Heart right ventricle (tissue), 16 donors: ENCODE results near the gene FGF12. TPM values are rescaled to one million over a fixed set of nuclear protein-coding genes. Genes with fewer than 3 reads are reported as not detected.
A peak's percentile ranks its signal among the peaks of the same experiment; 100 is the strongest.

Experiments
- ATAC-seq, 8 donors: fragments of 200-7000 bp; cut with Tn5 transposase; one replicate each; pipeline ENCODE4 v1.9.1; 2020; ENCODE audit warnings: mild to moderate bottlenecking in 8 of 8, moderate library complexity in 8 of 8, moderate number of reproducible peaks in 1 of 8
- DNase-seq, 2 donors: peaks; one replicate each; pipeline ENCODE4 v3.0.0-alpha.2; 2020
- H3K27ac ChIP-seq, 10 donors: fragments of 200-600 bp; sonication (generic) in 2 of 10; one replicate each; pipeline versions ENCODE4 v1.5.0 to v1.8.0; 2020 to 2022; ENCODE audit warnings: mild to moderate bottlenecking in 3 of 10
- H3K27me3 ChIP-seq, 7 donors: fragments of 200-600 bp; one replicate each; pipeline ENCODE4 v1.8.0; 2021 to 2022; ENCODE audit warnings: mild to moderate bottlenecking in 2 of 7
- H3K36me3 ChIP-seq, 9 donors: fragments of 200-600 bp; sonication (generic) in 1 of 9; one replicate each; pipeline versions ENCODE4 v1.5.0 to v1.8.0; 2020 to 2022; ENCODE audit warnings: mild to moderate bottlenecking in 2 of 9
- H3K4me1 ChIP-seq, 9 donors: fragments of 200-600 bp; sonication (generic) in 1 of 9; one replicate each; pipeline versions ENCODE4 v1.5.0 to v1.8.0; 2020 to 2022; ENCODE audit warnings: mild to moderate bottlenecking in 4 of 9
- H3K4me3 ChIP-seq, 10 donors: fragments of 200-600 bp; sonication (generic) in 2 of 10; one replicate each; pipeline versions ENCODE4 v1.5.0 to v1.8.0; 2020 to 2022; ENCODE audit warnings: mild to moderate bottlenecking in 7 of 10, moderate library complexity in 2 of 10
- H3K9me3 ChIP-seq, 11 donors: fragments of 200-600 bp in 10 of 11; sonication (generic) in 2 of 11; one replicate each; pipeline versions ENCODE4 v1.5.0 to v1.8.0; 2013 to 2022; ENCODE audit warnings: mild to moderate bottlenecking in 2 of 11, control low read depth in 1 of 11, moderate library complexity in 1 of 11
- WGBS, 2 donors: extraction: QIAGEN DNeasy Blood & Tissue Kit; methylation state at CpG; one replicate each; pipeline ENCODE4 v1.1.7; 2013; ENCODE audit warnings: inconsistent platforms in 1 of 2; 5-methylcytosine and 5-hydroxymethylcytosine counted together
- intact Hi-C, 10 donors: fragments of 100-400 bp; cut with DNase I; formaldehyde crosslinking; loops; one replicate each; pipeline versions ENCODE4 v1.11.1 to v1.14.2; 2022
- polyA plus RNA-seq, 2 donors: library from polyadenylated mRNA; stranded (reverse); fragments of 200-250 nt; gene quantifications; one replicate each; pipeline ENCODE4 v1.2.3, GENCODE V29; 2013
- total RNA-seq, 10 donors: library from RNA; stranded (reverse); fragmentation: NEBNext Ultra II Directional in 3 of 10; extraction: Animal tissue kit (Norgen Biotek cat#: 25700) in 3 of 10; gene quantifications; one replicate each; pipeline versions ENCODE4 v1.2.1 to v1.2.4, GENCODE V29; 2021 to 2023
- TF ChIP-seq, protein P1 (sequence below), 9 donors: fragments of 200-600 bp; sonication (generic) in 2 of 9; IDR thresholded peaks; one replicate each; pipeline versions ENCODE4 v1.5.0 to v1.8.0; 2021 to 2022; ENCODE audit warnings: antibody characterized with exemption in 9 of 9, mild to moderate bottlenecking in 5 of 9, moderate library complexity in 1 of 9
- donor health status: Arrhythmogenic right ventricular cardiomyopathy.
- donor health status: ischemic (EF 13 %, LVEDD 7.1; RV severe dilation, severe dysfunction).
- donor health status: healthy with polysubstance abuse.
- donor health status: DM: no; HTN: yes; CAD: no.
- donor health status: DM: no; HTN: no; CAD: no.
- donor health status: ischemic (EF 25% LVEDD 6.9; RV normal size, moderate dysfunction).
- donor health status: ischemic (EF 25% LVEDD 5.7; RV mildly dilated, moderate dysfunction).
- donor health status: healthy.
- donor health status: DM: yes; HTN: yes; CAD: no.
- donor health status: Ischemic cardiomyopathy.
- donor health status: ischemic (EF 35%, LVEDD 5.7; RV mildly dilated, moderate dysfunction).
- donor health status: nonischemic (EF 11% LVEDD 7.7; RV severe dilation, severe dysfunction).
- donor health status: DM: yes; HTN: yes; CAD: no.
- donor health status: PGD.
- donor health status: ischemic (EF 29% LVEDD 5.4; RV normal size, mild dysfunction).
- donor health status: nonischemic (EF 23%, LVEDD 6.1; RV moderate dilation, normal function).

FGF12 gene
- total and polyA plus RNA-seq, 12 donors, result 26.5 to 504 (median 313) TPM

GRCh38 chr3:192543163-192543562, 184.2 kb downstream of the FGF12 start:
- intact Hi-C loops, result no loop called here
- 85 to 91% methylated on average over 3 of the region's 3 CpGs for WGBS, 2 donors
- H3K9me3 ChIP-seq, result peaks cover 0 to 12% (median 0%) of the 10 kb centered on the region in 11 donors
- H3K4me1 ChIP-seq, result peaks cover 0 to 12% (median 6%) of the 10 kb centered on the region in 9 donors
- no peaks in the 10 kb centered on the region for H3K36me3 ChIP-seq
- DNase-seq, result no peak
- H3K4me3 ChIP-seq, result no peak overlapping the region
- no peak overlapping the region for H3K27ac ChIP-seq
- ATAC-seq, result peak in 2 of 8 donors; percentile 50 to 70
- TF ChIP-seq, protein P1, sequence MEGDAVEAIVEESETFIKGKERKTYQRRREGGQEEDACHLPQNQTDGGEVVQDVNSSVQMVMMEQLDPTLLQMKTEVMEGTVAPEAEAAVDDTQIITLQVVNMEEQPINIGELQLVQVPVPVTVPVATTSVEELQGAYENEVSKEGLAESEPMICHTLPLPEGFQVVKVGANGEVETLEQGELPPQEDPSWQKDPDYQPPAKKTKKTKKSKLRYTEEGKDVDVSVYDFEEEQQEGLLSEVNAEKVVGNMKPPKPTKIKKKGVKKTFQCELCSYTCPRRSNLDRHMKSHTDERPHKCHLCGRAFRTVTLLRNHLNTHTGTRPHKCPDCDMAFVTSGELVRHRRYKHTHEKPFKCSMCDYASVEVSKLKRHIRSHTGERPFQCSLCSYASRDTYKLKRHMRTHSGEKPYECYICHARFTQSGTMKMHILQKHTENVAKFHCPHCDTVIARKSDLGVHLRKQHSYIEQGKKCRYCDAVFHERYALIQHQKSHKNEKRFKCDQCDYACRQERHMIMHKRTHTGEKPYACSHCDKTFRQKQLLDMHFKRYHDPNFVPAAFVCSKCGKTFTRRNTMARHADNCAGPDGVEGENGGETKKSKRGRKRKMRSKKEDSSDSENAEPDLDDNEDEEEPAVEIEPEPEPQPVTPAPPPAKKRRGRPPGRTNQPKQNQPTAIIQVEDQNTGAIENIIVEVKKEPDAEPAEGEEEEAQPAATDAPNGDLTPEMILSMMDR (IDR thresholded peaks at IDR 0.05), result no peak
- H3K27me3 ChIP-seq, result no peaks in the 10 kb centered on the region

DNA sequence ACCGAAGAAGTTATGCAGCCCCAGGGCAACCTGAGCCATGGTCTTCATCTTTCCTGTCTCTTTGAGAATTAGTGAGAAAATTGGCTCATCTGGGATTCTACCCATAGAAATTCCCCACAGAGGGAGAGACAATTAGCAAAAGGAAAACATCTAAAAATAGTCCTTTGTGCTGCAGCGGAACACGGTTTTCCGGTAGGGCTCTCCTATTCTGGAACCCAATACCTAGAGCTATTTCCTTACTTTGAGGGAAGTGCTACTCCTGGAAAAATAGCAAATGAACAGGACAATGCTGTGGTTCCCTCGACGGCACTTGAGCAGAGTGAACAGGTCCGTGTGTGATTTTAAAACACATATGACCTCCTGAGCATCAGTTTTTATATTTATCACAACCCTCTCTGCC, 210.5 kb downstream of the FGF12 start:
- Histone ChIP-seq H3K36me3 (no peaks in the 10 kb centered on the region), H3K4me1 (peaks cover 0 to 57% (median 33%) of the 10 kb centered on the region in 9 donors), H3K27me3 (peaks cover 0 to 38% (median 8%) of the 10 kb centered on the region in 7 donors), H3K9me3 (no peaks in the 10 kb centered on the region), H3K4me3 (no peak overlapping the region), H3K27ac (peak overlapping the region in 9 of 10 donors; percentile 10 to 84 (median 63))
- intact Hi-C loops, result loop anchor here in 1 of 10 donors (5.0 kb wide), 1 partner anchor 35 kb away; no protein-coding TSS in a partner anchor
- TF ChIP-seq, protein P1 (IDR thresholded peaks at IDR 0.05), result no peak
- WGBS, 2 donors, result 27 to 39% methylated on average over 7 of the region's 7 CpGs
- DNase-seq (peak in 1 of 2 donors; percentile 35), ATAC-seq (peak; percentile 30 to 81 (median 64))

GRCh38 chr3:192515664-192516045, 211.7 kb downstream of the FGF12 start:
- Histone ChIP-seq H3K4me1 (peaks cover 0 to 57% (median 33%) of the 10 kb centered on the region in 9 donors), H3K27ac (peak overlapping the region in 9 of 10 donors; percentile 14 to 84 (median 66)), H3K4me3 (peak overlapping the region in 9 of 10 donors; percentile 36 to 64 (median 55)), H3K9me3 (peaks cover 0 to 5% (median 0%) of the 10 kb centered on the region in 11 donors), H3K36me3 (no peaks in the 10 kb centered on the region), H3K27me3 (peaks cover 0 to 38% (median 8%) of the 10 kb centered on the region in 7 donors)
- peak in 4 of 8 donors; percentile 12 to 46 (median 37) for ATAC-seq
- intact Hi-C loops, result loop anchor here in 1 of 10 donors (5.0 kb wide), 1 partner anchor 33 kb away; no protein-coding TSS in a partner anchor
- WGBS, 2 donors, result 21 to 24% methylated on average over 10 of the region's 10 CpGs
- no peak for DNase-seq
- TF ChIP-seq, protein P1 (IDR thresholded peaks at IDR 0.05), result no peak

DNA sequence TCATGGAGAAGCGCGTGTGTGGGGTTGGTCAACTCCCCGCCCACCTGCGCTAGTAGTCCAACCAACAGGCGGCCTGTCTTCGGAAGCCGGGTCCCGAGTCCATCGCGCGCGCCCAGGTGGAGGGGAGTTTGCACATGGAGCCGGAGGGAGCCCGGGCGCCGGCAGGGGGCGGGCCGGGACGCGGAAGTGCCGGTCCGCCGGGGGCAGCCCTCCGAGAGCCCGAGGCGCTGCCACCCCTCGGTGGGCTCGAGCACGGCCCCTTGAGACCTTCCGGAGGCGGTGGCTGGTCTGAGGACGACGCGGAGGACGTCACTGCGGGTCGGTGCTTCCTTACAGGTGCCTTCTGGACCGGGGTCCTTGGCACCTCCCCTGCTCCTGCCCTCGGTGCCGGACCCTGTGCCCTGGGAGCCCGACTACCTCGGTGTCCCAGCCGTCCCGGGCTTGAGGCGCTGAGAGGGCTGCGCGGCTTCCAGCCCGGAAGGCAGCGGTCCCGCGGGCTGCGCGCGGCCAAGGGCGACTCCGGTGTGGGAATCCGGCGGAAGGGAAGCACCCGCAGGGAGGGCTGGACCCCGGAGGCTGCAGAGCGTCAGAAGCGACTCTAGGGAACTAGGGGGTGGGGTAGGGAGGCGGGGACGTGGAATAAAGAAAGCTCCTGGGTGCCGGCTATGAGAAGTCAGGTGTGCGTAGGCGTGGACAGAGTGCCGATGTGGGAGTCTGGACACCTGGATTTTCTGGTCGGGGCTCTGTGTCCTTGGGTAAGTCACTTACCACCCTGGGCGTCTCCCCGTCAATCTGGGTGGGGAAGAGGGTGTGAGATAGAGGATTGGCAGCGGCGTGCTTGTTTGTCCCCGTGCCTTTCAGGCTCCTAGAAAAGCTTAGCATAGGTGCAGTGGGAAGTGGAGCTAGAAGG, 212.3 kb downstream of the FGF12 start:
- H3K9me3 ChIP-seq, result peaks cover 0 to 11% (median 0%) of the 10 kb centered on the region in 11 donors
- H3K27me3 ChIP-seq, result peaks cover 0 to 38% (median 8%) of the 10 kb centered on the region in 7 donors
- DNase-seq (peak; percentile 14 to 31), ATAC-seq (peak; percentile 31 to 71 (median 55))
- intact Hi-C loops, result loop anchor here in 1 of 10 donors (5.0 kb wide), 1 partner anchor 33 kb away; no protein-coding TSS in a partner anchor
- TF ChIP-seq, protein P1 (IDR thresholded peaks at IDR 0.05), result peak in 7 of 9 donors; percentile 11 to 54 (median 39)
- WGBS, 2 donors, result 19 to 22% methylated on average over 74 of the region's 74 CpGs
- peaks cover 0 to 57% (median 33%) of the 10 kb centered on the region in 9 donors for H3K4me1 ChIP-seq
- H3K4me3 ChIP-seq, result peak overlapping the region; percentile 36 to 64 (median 54)
- no peaks in the 10 kb centered on the region for H3K36me3 ChIP-seq
- H3K27ac ChIP-seq, result peak overlapping the region in 9 of 10 donors; percentile 14 to 84 (median 72)
